ENCODE results near the gene PPP1R9A. TPM values are rescaled to one million over a fixed set of nuclear protein-coding genes. Genes with fewer than 3 reads are reported as not detected.

Gene PPP1R9A
- total RNA-seq, 1 donor: 4.0 TPM

GRCh38 chr7:95246831-95247370 lies 339.5 kb downstream of the PPP1R9A start:
- peak in 2 of 3 donors; percentile 56 to 77 for DNase-seq (ENCODE audit: low read depth in 2 of 3, low spot score in 2 of 3)

DNA sequence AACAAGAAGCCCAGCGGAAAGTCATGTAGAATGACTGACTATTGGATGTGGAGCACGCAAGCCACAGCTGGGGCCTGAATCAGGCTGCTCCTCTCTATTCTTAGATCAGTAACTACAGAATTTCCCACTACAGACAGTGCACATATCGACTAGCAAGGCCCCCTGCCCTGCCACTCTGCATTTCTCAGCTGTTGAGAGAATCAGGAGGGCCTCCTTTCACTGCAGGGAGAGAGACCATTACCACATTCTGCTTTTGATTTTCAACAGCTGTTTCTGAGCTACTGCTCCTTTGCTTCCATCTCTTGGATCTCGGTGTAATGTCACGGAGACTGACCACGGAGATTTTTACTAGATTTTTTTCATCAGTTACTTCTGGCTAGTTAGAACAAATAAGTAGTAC lies 343.2 kb downstream of the PPP1R9A start:
- no peak for DNase-seq (ENCODE audit: low read depth in 2 of 3, low spot score in 2 of 3)

- DNase-seq (ENCODE audit: low read depth in 2 of 3, low spot score in 2 of 3): no peak
Measured at GRCh38 chr7:95251966-95252365, 344.6 kb downstream of the PPP1R9A start.

GRCh38 chr7:95253986-95254385 lies 346.6 kb downstream of the PPP1R9A start:
- no peak for DNase-seq (ENCODE audit: low read depth in 2 of 3, low spot score in 2 of 3)

DNA sequence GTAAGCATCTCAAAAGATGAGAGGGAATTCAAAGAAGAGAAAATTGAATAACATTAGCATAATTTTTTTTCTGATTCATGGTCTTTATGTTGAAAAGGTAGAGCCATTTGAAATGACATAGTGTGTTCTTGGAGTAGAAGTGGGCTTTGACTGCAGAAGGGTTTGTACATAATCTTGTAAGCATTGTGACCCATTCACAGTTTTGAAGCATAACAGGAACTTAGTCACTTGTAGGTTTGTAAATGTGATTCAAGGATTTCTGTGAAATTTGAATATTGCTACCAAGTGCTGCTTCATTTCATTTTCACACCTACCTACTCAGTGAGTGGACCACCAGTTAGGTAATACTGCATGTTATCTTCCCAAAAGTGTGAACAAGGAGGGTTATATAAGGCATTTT lies 348.3 kb downstream of the PPP1R9A start:
- DNase-seq (ENCODE audit: low read depth in 2 of 3, low spot score in 2 of 3): no peak

DNA sequence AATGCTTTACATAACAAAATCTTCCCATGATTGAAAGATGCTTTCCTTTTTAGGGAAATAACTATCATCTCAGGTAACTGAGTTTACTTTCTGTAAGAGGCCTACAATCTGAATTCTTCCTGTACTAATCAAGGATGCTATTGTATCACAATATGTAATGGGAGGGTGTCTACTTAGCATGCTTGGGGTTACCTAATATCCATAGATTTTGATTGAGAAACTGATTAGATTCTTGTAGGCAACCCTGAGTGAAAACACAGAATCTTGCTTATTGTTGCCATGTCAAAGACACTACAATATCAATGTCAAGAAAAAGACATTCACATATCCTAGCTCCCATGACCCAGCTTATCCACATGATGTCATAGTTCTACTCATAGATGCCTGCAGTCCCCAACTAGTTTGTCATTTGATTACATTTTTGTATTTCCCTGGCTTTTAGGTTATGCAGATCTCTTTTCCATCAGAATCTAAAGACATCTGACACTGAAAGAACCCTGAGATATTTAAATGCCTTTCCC lies 354.6 kb downstream of the PPP1R9A start:
- DNase-seq (ENCODE audit: low read depth in 2 of 3, low spot score in 2 of 3): no peak

DNA sequence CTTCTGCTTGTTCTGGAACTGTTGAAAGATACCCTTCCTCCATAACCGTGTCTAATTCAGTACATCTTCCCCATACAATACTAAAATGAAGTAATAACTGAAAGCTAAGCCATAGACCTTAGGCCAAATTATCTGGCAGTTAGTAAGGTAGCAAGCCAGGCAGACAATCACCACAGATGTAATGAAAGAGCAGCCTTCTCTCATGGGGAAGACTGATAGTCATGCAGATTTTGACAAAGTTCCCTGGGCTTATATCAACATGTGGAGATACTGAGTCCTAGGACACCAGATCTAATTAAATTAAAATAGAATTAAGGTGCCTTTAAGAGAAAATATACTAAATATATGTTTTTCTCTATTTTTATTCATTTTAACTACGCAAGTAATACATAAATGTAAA lies 355.5 kb downstream of the PPP1R9A start:
- no peak for DNase-seq (ENCODE audit: low read depth in 2 of 3, low spot score in 2 of 3)

GRCh38 chr7:95263785-95264362 lies 356.5 kb downstream of the PPP1R9A start:
- no peak for DNase-seq (ENCODE audit: low read depth in 2 of 3, low spot score in 2 of 3)

GRCh38 chr7:95264363-95264891 lies 357.0 kb downstream of the PPP1R9A start:
- no peak for DNase-seq (ENCODE audit: low read depth in 2 of 3, low spot score in 2 of 3)

- DNase-seq (ENCODE audit: low read depth in 2 of 3, low spot score in 2 of 3): no peak
Measured at GRCh38 chr7:95265634-95266033, 358.2 kb downstream of the PPP1R9A start.

DNA sequence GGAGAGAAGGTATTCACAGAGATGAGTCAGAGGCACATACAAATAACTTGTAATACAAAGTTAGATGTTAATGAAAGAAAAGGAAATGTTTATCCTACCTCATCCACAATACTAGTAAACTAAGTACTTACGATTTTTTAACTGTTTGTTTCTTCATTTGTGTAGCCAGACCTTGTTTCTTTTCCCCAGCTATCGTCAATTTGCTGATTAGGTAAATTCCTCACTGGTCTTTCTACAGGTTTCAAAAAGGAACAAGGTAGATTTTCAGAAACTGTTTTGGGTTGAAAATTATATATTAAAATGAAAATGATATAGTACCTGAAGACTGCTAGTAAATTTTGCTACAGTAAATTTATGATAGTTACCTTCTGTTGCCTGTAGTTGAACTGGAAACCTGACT lies 360.4 kb downstream of the PPP1R9A start:
- no peak for DNase-seq (ENCODE audit: low read depth in 2 of 3, low spot score in 2 of 3)

GRCh38 chr7:95269640-95270039 lies 362.2 kb downstream of the PPP1R9A start:
- DNase-seq (ENCODE audit: low read depth in 2 of 3, low spot score in 2 of 3): no peak

GRCh38 chr7:95276114-95276513 lies 368.7 kb downstream of the PPP1R9A start:
- no peak for DNase-seq (ENCODE audit: low read depth in 2 of 3, low spot score in 2 of 3)

GRCh38 chr7:95279417-95279816 lies 372.0 kb downstream of the PPP1R9A start:
- no peak for DNase-seq (ENCODE audit: low read depth in 2 of 3, low spot score in 2 of 3)

DNA sequence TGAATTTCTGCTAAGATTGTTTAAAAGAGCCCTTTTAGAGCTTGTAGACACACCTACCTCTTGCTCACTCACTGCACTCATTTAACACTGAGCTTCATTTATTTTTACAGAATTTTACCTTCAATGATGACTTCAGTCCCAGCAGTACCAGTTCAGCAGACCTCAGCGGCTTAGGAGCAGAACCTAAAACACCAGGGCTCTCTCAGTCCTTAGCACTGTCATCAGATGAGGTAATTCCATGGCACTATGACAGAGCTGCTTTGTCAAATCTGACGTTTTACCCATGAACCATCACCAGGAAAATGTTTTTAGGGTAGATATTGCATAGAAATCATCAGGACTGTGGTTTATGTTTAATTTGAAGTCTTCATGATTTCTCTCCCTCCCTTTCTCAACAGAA lies 378.7 kb downstream of the PPP1R9A start:
- DNase-seq (ENCODE audit: low read depth in 2 of 3, low spot score in 2 of 3): no peak

GRCh38 chr7:95290166-95290830 lies 382.9 kb downstream of the PPP1R9A start:
- no peak for DNase-seq (ENCODE audit: low read depth in 2 of 3, low spot score in 2 of 3)

GRCh38 chr7:95295397-95295796 lies 388.0 kb downstream of the PPP1R9A start:
- no peak for DNase-seq (ENCODE audit: low read depth in 2 of 3, low spot score in 2 of 3)

DNA sequence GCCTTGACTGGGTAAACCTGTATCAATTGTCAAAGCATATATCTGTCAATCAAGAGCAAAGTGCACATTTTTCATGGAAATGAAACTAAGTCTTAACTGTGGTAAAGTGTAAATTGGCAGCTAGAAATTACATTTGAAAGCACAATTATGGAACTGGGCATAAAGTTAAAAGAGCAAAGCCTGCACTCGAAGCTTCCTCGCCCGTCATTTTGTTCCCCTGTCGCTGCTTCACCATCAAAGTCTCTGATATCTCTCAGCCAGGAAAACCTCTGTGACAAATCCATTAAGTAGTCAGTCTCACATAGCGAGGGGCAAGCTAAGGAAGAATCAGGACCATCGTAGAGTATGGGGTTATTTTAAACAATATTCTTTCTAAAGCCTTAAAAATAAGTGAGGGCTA lies 389.1 kb downstream of the PPP1R9A start:
- no peak for DNase-seq (ENCODE audit: low read depth in 2 of 3, low spot score in 2 of 3)

DNA sequence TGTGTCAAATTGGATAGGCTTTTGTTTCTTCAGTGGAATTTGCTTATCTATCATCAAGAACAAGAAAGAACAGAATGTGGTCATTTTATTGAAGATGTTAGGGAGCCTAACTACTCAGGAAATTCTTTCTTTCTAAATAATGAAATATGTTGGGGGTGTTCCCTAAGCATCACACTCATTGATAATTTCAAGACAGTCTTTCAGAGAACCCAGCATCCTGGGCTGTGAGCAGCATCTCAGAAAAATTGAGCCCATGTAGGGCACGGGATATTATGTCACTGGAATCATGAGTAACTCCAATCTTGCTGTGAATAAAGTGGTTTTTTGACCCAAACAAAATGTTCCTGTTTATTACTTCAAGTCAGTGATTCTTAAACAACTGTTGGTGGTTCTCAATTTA lies 389.6 kb downstream of the PPP1R9A start:
- no peak for DNase-seq (ENCODE audit: low read depth in 2 of 3, low spot score in 2 of 3)

DNA sequence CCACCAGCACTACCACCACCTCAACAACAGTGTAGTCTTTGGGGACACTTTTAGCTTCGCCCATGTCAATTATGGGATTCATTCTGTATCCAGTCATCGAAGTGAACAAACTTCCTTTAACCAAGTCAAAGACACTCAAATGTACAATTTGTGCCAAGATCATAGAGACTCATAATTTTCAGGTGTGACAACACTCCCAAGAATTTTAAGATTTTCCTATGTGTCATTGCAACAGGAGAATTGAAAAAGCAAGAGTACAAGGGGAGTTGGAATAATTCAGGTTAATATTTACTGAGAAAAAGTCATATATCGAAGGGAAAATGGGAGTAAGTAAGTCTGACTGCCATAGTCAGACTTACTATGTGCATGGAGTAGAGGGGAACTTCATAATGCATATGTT lies 390.7 kb downstream of the PPP1R9A start:
- DNase-seq (ENCODE audit: low read depth in 2 of 3, low spot score in 2 of 3): no peak

DNA sequence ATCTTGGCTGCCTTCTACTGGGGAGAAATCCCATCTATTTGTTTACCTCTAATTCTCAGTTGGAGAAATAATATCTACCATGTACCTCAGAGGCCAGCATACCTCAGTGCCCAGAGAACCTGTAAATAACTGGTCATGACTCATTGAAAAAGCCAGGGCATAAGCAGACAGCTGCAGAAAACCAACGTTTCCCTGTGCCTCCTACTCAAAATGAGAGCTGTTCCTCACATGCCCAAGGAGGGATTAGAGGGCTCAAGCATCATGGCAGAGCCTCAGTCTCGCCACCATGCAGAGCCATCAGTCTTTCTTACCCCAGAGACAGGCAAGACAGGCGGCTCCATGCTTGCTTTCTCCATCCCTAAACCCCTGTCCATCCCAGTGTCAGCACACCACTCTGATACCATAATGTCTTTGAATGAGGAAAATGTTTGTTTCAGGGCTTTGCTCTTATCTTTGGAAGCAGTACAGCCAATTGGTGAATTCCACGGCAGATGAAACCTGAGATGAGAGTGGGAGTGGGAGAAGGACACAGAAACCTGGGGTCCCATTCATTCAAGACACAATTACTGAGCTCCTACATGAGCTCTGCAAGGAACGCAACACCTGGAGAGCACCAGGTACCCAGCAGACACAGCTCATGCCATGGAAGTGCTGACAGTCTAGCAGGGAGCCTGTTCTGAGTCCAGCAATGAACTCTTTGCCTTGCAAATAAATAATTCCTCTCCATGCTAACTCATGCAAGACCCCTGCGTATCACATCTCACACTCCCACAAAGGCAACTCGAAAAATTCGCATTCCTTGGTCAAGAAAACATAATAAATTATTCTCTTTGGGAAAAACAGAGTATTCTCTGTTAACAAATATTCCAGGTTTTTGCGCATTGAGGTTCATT lies 395.9 kb downstream of the PPP1R9A start:
- no peak for DNase-seq (ENCODE audit: low read depth in 2 of 3, low spot score in 2 of 3)
